Measurements from ENCODE around the gene PRG2.
A peak's percentile ranks its signal among the peaks of the same experiment; 100 is the strongest.
"Not testable (repeated sequence)": the region's sequence is repeated elsewhere in the genome, so short reads cannot be mapped to it uniquely, and the experiment has no call there.

The PRG2 gene

DNA sequence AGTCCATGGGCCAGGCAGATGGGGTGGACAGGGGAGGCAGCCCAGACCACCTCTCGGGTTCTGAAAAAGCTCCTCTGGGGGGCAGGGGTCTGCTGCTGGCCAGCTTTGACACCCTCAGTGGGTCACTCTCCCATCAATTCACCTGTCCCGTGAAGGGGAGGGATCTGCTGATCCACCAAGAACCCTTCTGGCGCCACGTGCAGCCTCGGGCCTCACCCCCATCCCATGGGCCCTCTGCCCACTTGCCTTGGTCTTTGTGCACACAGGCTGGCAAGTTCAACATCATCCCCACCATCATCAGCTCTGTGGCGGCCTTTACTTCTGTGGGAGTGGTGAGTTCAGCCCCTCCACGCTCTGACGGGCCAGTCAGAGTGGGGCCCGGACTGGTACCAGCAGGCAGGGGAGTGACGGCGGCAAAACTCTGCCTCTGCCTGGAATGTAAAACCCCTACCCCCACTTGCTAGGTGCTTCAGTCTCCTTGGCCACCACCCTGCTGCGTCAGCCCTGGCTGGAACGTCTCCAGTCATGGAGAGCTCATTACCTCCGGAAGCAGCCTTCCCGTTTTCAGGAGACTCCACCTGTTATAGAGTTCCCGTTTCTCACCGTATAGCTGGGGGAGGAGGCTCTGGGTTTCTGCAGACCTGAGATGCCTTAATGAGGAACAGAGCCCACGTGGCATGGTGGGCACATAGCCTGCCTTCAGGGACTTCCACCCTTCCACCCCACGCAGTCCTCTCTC, 22.2 kb downstream of the PRG2 start:
- DNase-seq (ENCODE audit: low read depth): no peak

DNA sequence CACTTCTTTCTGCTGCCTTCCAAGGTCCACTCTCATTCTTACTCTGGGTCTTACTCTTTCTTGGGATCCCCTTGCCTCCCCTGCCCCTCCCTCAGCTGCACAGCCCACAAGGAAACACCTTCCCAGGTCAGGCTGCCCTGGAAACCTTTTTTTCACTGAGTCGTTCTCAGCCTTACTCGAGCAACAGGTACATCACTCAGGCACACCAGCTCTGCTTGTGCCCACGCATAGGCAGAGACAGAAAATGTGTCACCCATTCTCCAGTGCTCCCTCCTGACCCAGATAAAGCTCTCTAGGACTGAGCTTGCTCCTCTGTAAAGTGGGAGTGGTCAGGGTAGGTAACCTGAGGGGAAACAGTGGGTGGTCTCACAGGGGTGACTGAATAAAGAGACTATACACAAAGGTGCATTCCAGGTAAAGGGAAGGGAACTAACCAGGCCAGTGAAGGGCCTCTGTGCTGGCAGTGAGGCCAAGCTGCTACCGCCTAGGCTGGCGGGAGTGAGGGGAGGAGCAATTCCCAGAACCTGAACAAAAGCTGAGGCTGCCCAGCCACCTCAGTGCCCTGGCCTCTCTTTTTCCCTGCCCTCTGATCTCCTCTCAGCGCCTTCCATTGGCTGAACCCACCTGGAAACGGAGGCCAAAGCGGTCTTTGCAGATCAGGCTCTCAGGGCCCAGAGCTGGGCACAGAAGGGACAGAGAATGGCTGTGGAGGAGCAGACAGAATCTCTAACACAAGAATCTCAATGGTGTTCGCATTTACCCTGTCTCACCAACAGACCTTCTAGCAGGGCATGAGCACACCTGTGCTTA, 25.4 kb downstream of the PRG2 start:
- DNase-seq (ENCODE audit: low read depth): no peak

DNA sequence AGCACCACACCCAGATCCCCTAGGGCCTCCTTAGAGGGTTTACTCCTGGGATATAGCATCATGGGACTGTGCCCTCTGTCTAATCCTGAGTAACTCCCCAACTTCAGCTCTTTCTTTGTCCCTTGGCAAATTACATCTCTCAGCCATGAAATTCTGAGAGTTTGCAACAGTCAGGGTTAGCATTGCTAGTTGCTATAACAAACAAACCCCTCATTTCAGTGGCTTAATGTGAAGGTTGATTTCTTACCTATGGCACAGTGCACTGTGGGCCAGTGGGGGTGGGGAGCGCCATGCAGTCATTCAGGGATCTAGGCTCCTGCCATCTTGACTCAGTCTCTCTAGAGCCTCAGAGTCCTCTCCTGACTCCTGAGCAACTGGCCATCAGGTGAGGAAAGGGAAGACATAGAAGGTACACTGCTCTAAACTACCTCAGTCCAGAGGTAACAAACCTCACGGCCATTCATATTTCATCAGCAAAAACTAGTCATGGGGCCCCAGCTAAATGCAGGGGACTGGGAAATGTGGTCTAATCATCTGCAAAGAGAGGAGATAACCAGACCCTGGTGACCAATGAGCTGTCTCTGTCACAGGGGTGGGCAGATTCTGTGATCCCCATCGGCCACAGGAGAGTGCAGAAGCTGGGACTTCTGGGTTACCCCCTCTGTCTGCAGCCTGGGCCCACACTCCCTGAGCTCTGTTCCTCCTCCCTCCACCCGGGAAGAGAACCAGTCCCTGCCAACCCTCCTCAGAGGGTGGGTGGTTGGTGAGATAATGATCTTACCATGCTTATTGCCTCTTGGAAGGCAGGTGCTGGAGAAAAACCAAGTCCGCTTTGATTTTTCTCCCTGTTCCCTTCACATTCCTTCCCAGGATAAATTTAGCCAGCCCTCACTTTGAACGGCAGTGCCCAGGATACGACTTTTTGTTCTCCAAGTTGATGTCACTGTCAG, 27.0 kb downstream of the PRG2 start:
- no peak for DNase-seq (ENCODE audit: low read depth)

GRCh38 chr11:57361926-57362325, 28.5 kb downstream of the PRG2 start:
- no peak for DNase-seq (ENCODE audit: low read depth)

DNA sequence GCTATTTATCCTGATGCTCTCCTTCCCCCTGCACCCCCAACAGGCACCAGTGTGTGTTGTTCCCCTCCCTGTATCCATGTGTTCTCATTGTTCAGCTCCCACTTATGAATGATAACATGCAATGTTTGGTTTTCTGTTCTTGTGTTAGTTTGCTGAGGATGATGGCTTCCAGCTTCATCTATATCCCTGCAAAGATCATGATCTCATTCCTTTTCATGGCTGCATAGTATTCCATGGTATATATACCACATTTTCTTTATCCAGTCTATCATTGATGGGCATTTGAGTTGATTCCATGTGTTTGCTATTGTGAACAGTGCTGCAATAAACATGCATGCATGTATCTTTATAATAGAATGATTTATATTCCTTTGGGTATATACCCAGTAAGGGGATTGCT, 29.0 kb downstream of the PRG2 start:
- not testable (repeated sequence) for DNase-seq (ENCODE audit: low read depth)

GRCh38 chr11:57360991-57361390, 29.5 kb downstream of the PRG2 start:
- DNase-seq (ENCODE audit: low read depth): no peak

- no peak for DNase-seq (ENCODE audit: low read depth)
These were observed 30.4 kb downstream of the PRG2 start for GRCh38 chr11:57359896-57360690.

GRCh38 chr11:57359396-57359795, 31.1 kb downstream of the PRG2 start:
- no peak for DNase-seq (ENCODE audit: low read depth)

DNA sequence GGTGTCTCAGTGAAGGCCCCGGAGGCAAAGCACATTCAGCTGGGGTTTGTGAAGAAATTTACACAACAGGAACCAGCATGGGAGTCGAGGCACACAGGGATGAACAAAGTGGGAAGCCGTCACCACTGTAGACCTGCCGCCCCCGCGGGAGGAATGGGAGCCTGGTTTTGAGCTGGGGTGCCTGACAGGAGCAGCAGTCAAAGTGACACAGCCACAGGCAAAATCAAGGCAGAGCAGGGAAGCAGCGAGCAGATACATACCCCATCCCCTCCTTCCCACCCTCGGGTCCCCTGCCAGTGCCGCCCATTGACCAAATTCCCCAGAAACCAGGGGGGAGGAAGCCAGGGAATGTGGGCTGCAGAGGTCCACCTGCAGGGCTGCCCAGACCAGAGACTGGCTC, 31.5 kb downstream of the PRG2 start:
- no peak for DNase-seq (ENCODE audit: low read depth)

DNA sequence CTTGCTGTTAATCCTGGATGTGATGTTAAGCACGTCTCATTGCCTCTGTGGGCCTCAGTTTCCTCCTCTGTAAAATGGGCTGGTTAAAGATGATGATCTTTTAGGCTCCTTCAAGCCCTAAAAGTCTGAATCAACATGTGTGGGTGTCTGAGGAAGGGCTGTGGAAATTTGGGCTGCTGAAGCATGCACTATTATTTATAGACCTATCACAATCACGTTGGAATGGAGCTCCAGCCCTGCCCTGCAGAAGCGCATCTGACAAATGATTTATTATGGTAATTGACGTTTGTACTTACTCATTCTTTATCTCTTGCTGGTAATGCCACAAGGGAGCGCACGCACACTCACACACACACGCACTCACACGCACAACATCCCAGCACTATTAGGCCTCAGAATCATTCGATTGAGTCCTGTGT, 31.9 kb downstream of the PRG2 start:
- DNase-seq (ENCODE audit: low read depth): no peak

- peak; percentile 50 for DNase-seq (ENCODE audit: low read depth)
These were observed 32.6 kb downstream of the PRG2 start for GRCh38 chr11:57357856-57358255.

GRCh38 chr11:57357310-57357709, 33.1 kb downstream of the PRG2 start:
- DNase-seq (ENCODE audit: low read depth): no peak

DNA sequence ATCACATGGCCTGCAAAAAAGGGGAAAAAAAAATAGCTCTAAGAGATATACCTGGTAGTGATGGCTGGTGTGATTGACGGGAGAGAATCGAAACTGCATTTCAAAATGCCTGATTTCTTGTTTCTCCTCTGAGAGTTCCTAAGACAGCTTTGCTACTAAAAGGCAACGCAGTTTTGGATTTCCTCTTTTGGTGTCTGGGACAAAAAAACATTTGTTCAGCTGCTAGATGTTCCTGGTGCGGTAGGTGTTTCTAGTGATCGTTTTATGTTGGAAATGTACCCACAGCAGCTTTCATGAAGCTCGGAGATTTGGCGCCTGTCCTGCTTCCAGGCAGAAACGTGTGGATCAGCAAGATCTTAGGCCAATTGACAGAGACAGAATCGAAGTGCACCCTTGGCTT, 34.2 kb downstream of the PRG2 start:
- DNase-seq (ENCODE audit: low read depth): no peak

DNA sequence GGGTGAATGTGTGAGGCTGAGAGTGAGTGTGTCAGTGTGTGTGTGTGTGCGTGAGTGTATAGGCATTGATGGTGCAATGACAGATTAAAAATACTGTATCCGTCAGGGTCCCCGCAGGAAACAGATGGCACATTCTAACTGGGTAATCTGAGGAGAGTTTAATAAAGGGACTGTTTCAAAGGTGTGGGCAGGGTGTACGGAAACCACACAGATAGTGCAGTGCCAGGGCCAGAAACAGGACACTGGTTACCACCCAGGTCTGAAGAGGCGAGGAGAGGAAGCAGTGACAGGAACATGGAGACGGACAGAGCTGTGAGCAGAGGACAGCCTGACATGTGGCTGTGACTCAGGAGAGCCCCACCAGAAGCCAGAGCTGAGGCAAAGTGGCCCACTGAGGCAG, 35.8 kb downstream of the PRG2 start:
- no peak for DNase-seq (ENCODE audit: low read depth)

DNA sequence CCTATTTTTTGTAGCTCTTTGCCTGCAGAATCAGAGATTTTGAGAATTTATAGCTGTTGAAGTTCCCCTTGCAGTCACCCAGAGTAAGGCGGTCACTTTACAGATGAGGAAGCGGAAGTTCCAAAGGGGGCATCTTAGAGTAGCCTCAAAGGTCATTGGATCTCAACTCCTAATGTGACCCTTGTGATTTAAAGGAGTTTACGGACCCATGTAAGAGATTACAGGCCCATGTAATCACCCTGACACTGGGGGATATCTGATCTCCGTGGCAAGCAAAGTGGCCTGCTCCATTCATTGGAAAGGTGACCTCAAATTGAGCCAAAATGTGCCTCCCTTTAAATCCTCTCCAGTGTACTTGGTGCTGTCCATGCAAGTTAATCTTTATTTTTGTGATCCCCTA, 36.6 kb downstream of the PRG2 start:
- no peak for DNase-seq (ENCODE audit: low read depth)

GRCh38 chr11:57353446-57353845, 37.0 kb downstream of the PRG2 start:
- DNase-seq (ENCODE audit: low read depth): no peak

DNA sequence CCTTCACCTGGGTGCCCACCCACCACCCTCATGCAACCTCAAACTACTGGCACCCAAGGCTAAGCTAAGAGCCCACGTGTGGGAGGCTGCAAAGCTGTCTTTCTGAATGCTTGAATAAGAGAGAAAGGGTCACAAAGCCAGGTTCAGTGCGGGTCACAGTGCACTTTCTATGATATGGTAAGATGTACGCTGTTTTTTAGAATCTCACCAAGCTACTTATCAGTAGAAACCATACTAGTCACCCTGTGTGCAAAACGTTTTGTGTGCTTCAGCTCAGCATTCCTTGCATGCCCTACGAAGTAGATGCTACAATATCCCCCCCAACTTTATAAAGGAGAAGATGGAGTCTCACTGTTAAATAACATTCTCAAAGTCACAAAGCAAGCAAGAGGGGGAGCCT, 37.4 kb downstream of the PRG2 start:
- no peak for DNase-seq (ENCODE audit: low read depth)

DNA sequence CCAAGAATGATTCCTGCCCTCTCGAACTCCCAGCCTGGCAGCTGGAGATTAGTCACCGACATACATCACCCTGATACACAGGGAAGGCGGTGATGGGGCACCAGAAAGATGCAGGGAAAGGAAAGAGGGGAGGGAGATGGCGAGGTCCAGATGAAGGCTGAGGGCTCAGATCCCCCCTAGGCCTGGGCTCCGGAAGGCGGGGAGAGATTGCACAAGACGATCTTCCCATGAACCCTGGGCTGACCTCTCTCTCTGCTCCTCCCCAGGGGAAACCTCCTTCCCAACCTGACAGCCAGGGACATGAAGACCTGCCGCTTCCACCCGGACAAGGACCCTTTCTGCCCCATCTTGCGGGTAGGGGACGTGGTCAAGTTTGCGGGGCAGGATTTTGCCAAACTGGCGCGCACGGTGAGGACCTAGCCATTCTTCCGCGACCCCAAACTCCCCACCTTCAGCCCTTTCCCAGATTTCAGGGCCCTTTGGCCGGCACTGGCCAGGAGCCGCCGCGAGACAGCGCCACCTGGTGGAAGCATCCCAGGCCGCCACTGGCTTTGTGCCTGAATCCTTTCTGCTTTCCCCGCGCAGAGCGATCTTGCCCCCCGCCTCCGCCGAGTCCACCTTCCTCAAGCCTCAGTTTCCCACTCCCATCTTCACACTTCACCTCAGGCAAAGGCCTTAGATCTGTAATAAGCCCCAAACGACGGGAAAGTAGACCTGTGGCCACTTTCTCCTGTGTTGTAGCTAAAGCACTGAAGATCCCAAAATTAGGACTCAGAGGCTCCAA, 40.8 kb downstream of the PRG2 start:
- peak; percentile 16 for DNase-seq (ENCODE audit: low read depth)

DNA sequence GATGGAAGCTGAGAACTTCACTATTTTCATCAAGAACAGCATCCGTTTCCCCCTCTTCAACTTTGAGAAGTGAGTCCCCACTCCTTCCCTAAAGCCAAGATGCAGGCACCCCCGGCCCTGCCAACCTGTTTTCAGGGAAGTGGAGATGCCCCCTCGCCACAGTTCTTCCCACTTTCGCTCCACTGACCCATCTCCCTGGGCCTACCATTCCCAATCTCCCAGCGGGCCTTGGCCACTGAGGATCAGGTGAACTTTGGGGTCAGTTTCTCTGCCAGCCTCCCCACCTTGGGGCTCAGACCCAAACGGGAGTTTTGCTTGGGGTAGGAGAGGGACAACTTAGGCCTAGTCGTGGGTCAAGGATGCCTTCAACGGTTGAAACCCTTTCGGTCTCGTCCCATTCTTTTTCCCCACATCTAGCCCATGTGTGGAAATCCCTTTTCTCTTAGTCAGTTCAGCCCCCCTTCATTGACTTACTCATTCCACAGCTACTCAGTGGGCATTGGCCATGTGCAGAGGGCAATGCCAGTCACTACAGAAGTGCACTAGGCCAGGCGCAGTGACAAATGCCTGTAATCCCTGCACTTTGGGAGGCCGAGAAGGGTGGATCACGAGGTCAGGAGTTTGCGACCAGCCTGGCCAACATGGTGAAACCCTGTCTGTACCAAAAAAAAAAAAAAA, 41.7 kb downstream of the PRG2 start:
- no peak for DNase-seq (ENCODE audit: low read depth)

- no peak for DNase-seq (ENCODE audit: low read depth)
These were observed 42.4 kb downstream of the PRG2 start for GRCh38 chr11:57348052-57348451.
